Measurements from ENCODE around the gene FBXW5. TPM values are rescaled to one million over a fixed set of nuclear protein-coding genes. Genes with fewer than 3 reads are reported as not detected.

FBXW5 gene
- total and polyA plus RNA-seq, 9 of the 15 experiments (the other 6 are each of a cell fraction or from before 2014, with no cell fraction given), result 0.21 to 128 (median 37.0) TPM

DNA sequence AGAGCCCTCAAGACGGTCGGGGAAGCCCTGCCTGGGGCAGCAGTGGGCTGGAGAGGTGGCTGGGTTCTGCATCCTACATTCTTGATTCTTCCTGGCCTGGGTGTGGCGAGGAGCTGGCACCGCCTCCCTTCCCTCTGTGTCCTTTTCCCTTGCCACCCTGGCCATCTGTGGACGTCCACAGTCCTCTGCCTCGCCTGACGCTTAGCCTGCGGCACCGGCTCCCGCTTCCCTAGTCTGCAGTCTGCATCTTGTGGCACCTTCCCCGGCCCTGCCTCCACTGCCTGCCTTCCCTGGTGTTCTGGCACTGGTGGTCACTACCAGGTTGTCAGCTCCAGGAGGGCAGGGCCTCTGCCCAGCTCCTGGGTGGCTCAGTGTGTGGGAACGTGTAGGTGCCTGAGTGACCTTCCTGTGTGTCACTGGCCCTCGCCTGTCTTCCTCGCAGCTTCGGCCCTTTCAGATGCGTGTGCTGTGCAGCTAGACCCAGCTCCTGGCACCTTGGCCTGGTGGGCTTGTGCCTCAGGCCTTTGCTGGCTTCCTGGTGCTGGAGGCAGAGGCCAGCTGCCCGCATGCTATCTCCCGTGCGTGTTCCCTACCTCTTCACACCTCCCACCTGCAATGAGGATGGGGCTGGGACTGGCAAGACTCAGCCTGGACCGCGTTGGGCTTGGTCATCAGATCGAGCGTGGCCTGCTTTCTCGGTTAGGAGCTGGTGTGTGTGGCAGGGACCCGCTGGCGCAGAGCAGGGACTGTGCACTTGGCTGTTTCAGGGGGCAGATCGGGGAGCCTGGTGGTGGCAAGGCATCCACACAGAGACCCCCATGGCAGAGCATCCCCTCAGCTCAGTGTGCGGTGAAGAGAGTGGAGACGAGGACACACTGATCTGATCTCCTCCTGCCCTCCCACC, 37.3 kb downstream of the FBXW5 start:
- Histone ChIP-seq H2AFZ (ENCODE audit: low read depth, low read length) (no peak overlapping the region), H3K27ac (ENCODE audit: extremely low read depth, low read depth, low read length) (no peak overlapping the region), H3K4me1 (replicated peaks in 1 of 2; ENCODE audit: control insufficient read depth in 2 of 2, insufficient read depth in 2 of 2, low read length in 2 of 2) (peaks cover 0 to 13% of the 10 kb centered on the region in 2 experiments; a peak in 1 of 5 replicates), H3K4me2 (ENCODE audit: insufficient read depth, low read length) (no peak overlapping the region), H3K9me3 (replicated peaks; ENCODE audit: control insufficient read depth, insufficient read depth, low read depth, low read length) (no peaks in the 10 kb centered on the region), H3K36me3 (ENCODE audit: control insufficient read depth, insufficient read depth, low read length) (peaks cover 82% of the 10 kb centered on the region), H3K4me3 (no peak overlapping the region), H3K9me1 (ENCODE audit: control insufficient read depth, insufficient read depth, low read length) (no peaks in the 10 kb centered on the region), H3K9ac (ENCODE audit: insufficient read depth in 1 of 2, low read depth in 2 of 2, low read length in 2 of 2) (peak overlapping the region in 1 of 2 experiments; percentile 52; a peak in 2 of 4 replicates), H3K27me3 (ENCODE audit: control insufficient read depth in 2 of 2, insufficient read depth in 2 of 2, low read length in 2 of 2) (no peaks in the 10 kb centered on the region), H3K79me2 (ENCODE audit: control insufficient read depth, insufficient read depth, low read length) (no peaks in the 10 kb centered on the region; the same call in 2 of the 3 replicates), H4K20me1 (replicated peaks; ENCODE audit: control insufficient read depth, insufficient read depth, low read length) (no peaks in the 10 kb centered on the region)
- intact Hi-C loops (cut with micrococcal nuclease), result no loop called here
- no peak for DNase-seq (ENCODE audit: extremely low read depth in 1 of 4, low spot score in 3 of 4)
- no peak for FAIRE-seq
- POLR2A ChIA-PET, result interaction anchor here (0.7 to 1.1 kb wide), 3 partner anchors 11 to 59 kb away, joined by 3 to 4 read pairs (median 3); no protein-coding TSS in a partner anchor
- TF ChIP-seq, protein P1, sequence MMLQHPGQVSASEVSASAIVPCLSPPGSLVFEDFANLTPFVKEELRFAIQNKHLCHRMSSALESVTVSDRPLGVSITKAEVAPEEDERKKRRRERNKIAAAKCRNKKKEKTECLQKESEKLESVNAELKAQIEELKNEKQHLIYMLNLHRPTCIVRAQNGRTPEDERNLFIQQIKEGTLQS (IDR thresholded peaks at IDR 0.05), result no peak
- TF ChIP-seq, protein P1 (CRISPR knock-in tag; conservative IDR thresholded peaks at IDR 0.05), result no peak
- TF ChIP-seq CBX8 (IDR thresholded peaks at IDR 0.05; ENCODE audit: borderline replicate concordance, extremely low read depth, low read depth, low read length, poor library complexity, severe bottlenecking), result no peak
- TF ChIP-seq POLR2G (IDR thresholded peaks at IDR 0.05; ENCODE audit: low read depth, low read length), result peak; percentile 52
- TF ChIP-seq, protein P2, sequence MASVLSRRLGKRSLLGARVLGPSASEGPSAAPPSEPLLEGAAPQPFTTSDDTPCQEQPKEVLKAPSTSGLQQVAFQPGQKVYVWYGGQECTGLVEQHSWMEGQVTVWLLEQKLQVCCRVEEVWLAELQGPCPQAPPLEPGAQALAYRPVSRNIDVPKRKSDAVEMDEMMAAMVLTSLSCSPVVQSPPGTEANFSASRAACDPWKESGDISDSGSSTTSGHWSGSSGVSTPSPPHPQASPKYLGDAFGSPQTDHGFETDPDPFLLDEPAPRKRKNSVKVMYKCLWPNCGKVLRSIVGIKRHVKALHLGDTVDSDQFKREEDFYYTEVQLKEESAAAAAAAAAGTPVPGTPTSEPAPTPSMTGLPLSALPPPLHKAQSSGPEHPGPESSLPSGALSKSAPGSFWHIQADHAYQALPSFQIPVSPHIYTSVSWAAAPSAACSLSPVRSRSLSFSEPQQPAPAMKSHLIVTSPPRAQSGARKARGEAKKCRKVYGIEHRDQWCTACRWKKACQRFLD (CRISPR knock-in tag; IDR thresholded peaks at IDR 0.05), result no peak
- TF ChIP-seq RBFOX2 (IDR thresholded peaks at IDR 0.05; ENCODE audit: low read depth, low read length), result peak; percentile 9; the same call in 1 of the 2 replicates
- no peak for ATAC-seq
- CTCF ChIA-PET (ENCODE audit: low intra/inter-chr PET ratio), result no interaction called here
- WGBS (ENCODE audit: insufficient coverage, low coverage, missing lambda C conversion rate), result 92% methylated on average over 29 of the region's 29 CpGs
- no TSS peak for BruUV-seq (replicated peaks)
- in situ Hi-C loops (cut with MboI), result no loop called here

Measured in K562 (cell line).